ENCODE data around the gene MTHFSD.

Gene MTHFSD

GRCh38 chr16:86523166-86523740 lies 31.8 kb downstream of the MTHFSD start:
- TF ChIP-seq CTCF (IDR thresholded peaks at IDR 0.05; ENCODE audit: low read depth, low read length): no peak
- no peak for DNase-seq (ENCODE audit: extremely low read depth, low read depth)

GRCh38 chr16:86522634-86523033 lies 32.4 kb downstream of the MTHFSD start:
- no peak for TF ChIP-seq CTCF (IDR thresholded peaks at IDR 0.05; ENCODE audit: low read depth, low read length)
- DNase-seq (ENCODE audit: extremely low read depth, low read depth): no peak

- TF ChIP-seq CTCF (IDR thresholded peaks at IDR 0.05; ENCODE audit: low read depth, low read length): no peak; the same call in 1 of the 2 replicates
Measured at GRCh38 chr16:86521236-86522197, 33.5 kb downstream of the MTHFSD start.

GRCh38 chr16:86520317-86521210 lies 34.5 kb downstream of the MTHFSD start:
- no peak for DNase-seq (ENCODE audit: extremely low read depth, low read depth)
- no peak for TF ChIP-seq CTCF (IDR thresholded peaks at IDR 0.05; ENCODE audit: low read depth, low read length)

More at GRCh38 chr16:86521236-86522197, 33.5 kb downstream of the MTHFSD start:
- DNase-seq (ENCODE audit: extremely low read depth, low read depth): no peak

- TF ChIP-seq CTCF (IDR thresholded peaks at IDR 0.05; ENCODE audit: low read depth, low read length): peak; percentile 92
- no peak for DNase-seq (ENCODE audit: extremely low read depth, low read depth)
Measured at GRCh38 chr16:86519649-86520316, 35.3 kb downstream of the MTHFSD start.

GRCh38 chr16:86519007-86519648 lies 35.9 kb downstream of the MTHFSD start:
- TF ChIP-seq CTCF (IDR thresholded peaks at IDR 0.05; ENCODE audit: low read depth, low read length): no peak
- no peak for DNase-seq (ENCODE audit: extremely low read depth, low read depth)
